H9 (cell line): ENCODE measurements around the gene NR1D1. TPM values are rescaled to one million over a fixed set of nuclear protein-coding genes. Genes with fewer than 3 reads are reported as not detected.
A peak's percentile ranks its signal among the peaks of the same experiment; 100 is the strongest.

Source experiments
- DNase-seq: peaks from one replicate; pipeline ENCODE4 v3.0.0-alpha.2; 2017
- H2AFZ ChIP-seq: one replicate; pipeline ENCODE4 v1.6.1; 2013; ENCODE audit warnings: mild to moderate bottlenecking, low read length, control low read depth, moderate library complexity
- H2AK5ac ChIP-seq: 2 replicates; pipeline ENCODE4 v1.6.1; 2013; ENCODE audit warnings: low read length, control low read depth, mixed read lengths; ENCODE audit not compliant: insufficient read length
- H2BK120ac ChIP-seq: one replicate; pipeline ENCODE4 v1.6.1; 2013; ENCODE audit warnings: low read depth, mild to moderate bottlenecking, low read length, control low read depth, inconsistent platforms; ENCODE audit not compliant: poor library complexity, severe bottlenecking
- H2BK12ac ChIP-seq: 2 replicates; pipeline ENCODE4 v1.6.1; 2013; ENCODE audit warnings: low read length, control low read depth, mixed read lengths, low read depth; ENCODE audit not compliant: insufficient read length
- H2BK15ac ChIP-seq: 2 replicates; pipeline ENCODE4 v1.6.1; 2013; ENCODE audit warnings: low read depth, low read length, control low read depth
- H2BK20ac ChIP-seq: one replicate; pipeline ENCODE4 v1.6.1; 2013; ENCODE audit warnings: low read depth, mild to moderate bottlenecking, low read length, control low read depth, inconsistent platforms; ENCODE audit not compliant: poor library complexity, severe bottlenecking
- H2BK5ac ChIP-seq: 2 replicates; pipeline ENCODE4 v1.6.1; 2013; ENCODE audit warnings: low read length, control low read depth, mixed read lengths; ENCODE audit not compliant: insufficient read length
- H3K14ac ChIP-seq: 2 replicates; pipeline ENCODE4 v1.6.1; 2013; ENCODE audit warnings: low read length, control low read depth; ENCODE audit not compliant: insufficient read depth
- H3K18ac ChIP-seq: 2 replicates; pipeline ENCODE4 v1.6.1; 2013; ENCODE audit warnings: low read depth, mild to moderate bottlenecking, mixed read lengths, low read length, control low read depth; ENCODE audit not compliant: insufficient read length
- H3K23ac ChIP-seq: 2 replicates; pipeline ENCODE4 v1.6.1; 2013; ENCODE audit warnings: low read length, control low read depth, mixed read lengths, low read depth; ENCODE audit not compliant: insufficient read length
- H3K23me2 ChIP-seq: 2 replicates; pipeline ENCODE4 v1.6.1; 2013; ENCODE audit warnings: low read depth, mild to moderate bottlenecking, mixed read lengths, low read length, control low read depth; ENCODE audit not compliant: insufficient read length, poor library complexity, severe bottlenecking
- H3K27ac ChIP-seq: 2 replicates; pipeline ENCODE4 v1.5.1; 2013; ENCODE audit warnings: low read length, control low read depth, mixed read lengths, low read depth; ENCODE audit not compliant: insufficient read length
- H3K27me3 ChIP-seq: 2 replicates; pipeline ENCODE4 v1.6.1; 2013; ENCODE audit warnings: low read length, control low read depth, inconsistent platforms; ENCODE audit not compliant: insufficient read depth
- H3K4ac ChIP-seq: 2 replicates; pipeline ENCODE4 v1.6.1; 2013; ENCODE audit warnings: low read depth, mild to moderate bottlenecking, control low read depth, inconsistent platforms, low read length, moderate library complexity
- H3K4me1 ChIP-seq: 2 replicates; pipeline ENCODE4 v1.6.1; 2013; ENCODE audit warnings: low read length, control low read depth, inconsistent platforms; ENCODE audit not compliant: insufficient read depth
- H3K4me2 ChIP-seq: 2 replicates; pipeline ENCODE4 v1.6.1; 2013; ENCODE audit warnings: low read length, control low read depth, mixed read lengths; ENCODE audit not compliant: insufficient read length, insufficient read depth
- H3K56ac ChIP-seq: 2 replicates; pipeline ENCODE4 v1.6.1; 2013; ENCODE audit warnings: low read depth, mild to moderate bottlenecking, mixed read lengths, low read length, control low read depth; ENCODE audit not compliant: insufficient read length
- H3K79me1 ChIP-seq: 2 replicates; pipeline ENCODE4 v1.6.1; 2013; ENCODE audit warnings: low read depth, mild to moderate bottlenecking, moderate library complexity, low read length, control low read depth, inconsistent platforms; ENCODE audit not compliant: insufficient read depth, poor library complexity, severe bottlenecking
- H3K79me2 ChIP-seq: 2 replicates; pipeline ENCODE4 v1.6.1; 2013; ENCODE audit warnings: low read length, control low read depth, inconsistent platforms; ENCODE audit not compliant: insufficient read depth
- H3K9ac ChIP-seq: 2 replicates; pipeline ENCODE4 v1.6.1; 2013; ENCODE audit warnings: low read length, control low read depth, mixed read lengths; ENCODE audit not compliant: insufficient read length; ENCODE audit errors: extremely low read depth
- H3K9me3 ChIP-seq: one replicate; pipeline ENCODE4 v1.6.1; 2013; ENCODE audit warnings: low read depth, low read length, inconsistent platforms; ENCODE audit not compliant: control insufficient read depth
- H3T11ph ChIP-seq: one replicate; pipeline ENCODE4 v1.6.1; 2013; ENCODE audit warnings: mild to moderate bottlenecking, low read length, control low read depth, inconsistent platforms
- H4K20me1 ChIP-seq: one replicate; pipeline ENCODE4 v1.6.1; 2013; ENCODE audit not compliant: control insufficient read depth, insufficient read length, insufficient read depth
- H4K5ac ChIP-seq: 2 replicates; pipeline ENCODE4 v1.6.1; 2013; ENCODE audit warnings: low read depth, mild to moderate bottlenecking, mixed read lengths, low read length, control low read depth; ENCODE audit not compliant: insufficient read length
- H4K8ac ChIP-seq: replicated peaks from 2 replicates; pipeline ENCODE4 v1.6.1; 2013; ENCODE audit warnings: low read length, control low read depth, mixed read lengths, low read depth; ENCODE audit not compliant: insufficient read length
- H4K91ac ChIP-seq: 2 replicates; pipeline ENCODE4 v1.6.1; 2013; ENCODE audit warnings: low read depth, mild to moderate bottlenecking, moderate library complexity, mixed read lengths, low read length, control low read depth; ENCODE audit not compliant: insufficient read length
- H3K27ac Mint-ChIP-seq, 3 experiments: 2 replicates in 2 of 3; 3 replicates in 1 of 3; pipeline ENCODE4 v1.8.0; 2020 to 2021; ENCODE audit warnings: mixed read lengths in 3 of 3, mild to moderate bottlenecking in 1 of 3, moderate library complexity in 1 of 3
- H3K27me3 Mint-ChIP-seq: 2 replicates; pipeline ENCODE4 v1.8.0; 2021; ENCODE audit warnings: low read depth, mild to moderate bottlenecking, moderate library complexity, mixed read lengths
- H3K36me3 Mint-ChIP-seq, 3 experiments: 2 replicates in 2 of 3; 3 replicates in 1 of 3; pipeline ENCODE4 v1.8.0; 2020 to 2021; ENCODE audit warnings: low read depth in 3 of 3, mixed read lengths in 3 of 3; ENCODE audit not compliant: insufficient read depth in 1 of 3
- H3K4me1 Mint-ChIP-seq, 2 experiments: 2 replicates each; pipeline ENCODE4 v1.8.0; 2020; ENCODE audit warnings: mixed read lengths in 2 of 2
- H3K4me3 Mint-ChIP-seq, 2 experiments: 2 replicates in 1 of 2; 3 replicates in 1 of 2; pipeline ENCODE4 v1.8.0; 2020 to 2021; ENCODE audit warnings: mild to moderate bottlenecking in 2 of 2, mixed read lengths in 2 of 2, moderate library complexity in 1 of 2
- H3K9me3 Mint-ChIP-seq, 2 experiments: 2 replicates in 1 of 2; 3 replicates in 1 of 2; pipeline ENCODE4 v1.8.0; 2020; ENCODE audit warnings: mild to moderate bottlenecking in 2 of 2, mixed read lengths in 2 of 2, moderate library complexity in 1 of 2
- CTCF ChIP-seq: fragments of 200-600 bp; sonication (generic); conservative IDR thresholded peaks from 3 replicates; pipeline ENCODE4 v1.8.0; 2021; ENCODE audit warnings: antibody characterized with exemption, mild to moderate bottlenecking
- WGBS: extraction: QIAGEN DNeasy Blood & Tissue Kit; methylation state at CpG from one replicate; pipeline ENCODE4 v1.1.7; 2013; ENCODE audit warnings: missing lambda C conversion rate, low lambda C conversion rate, mixed read lengths; ENCODE audit not compliant: insufficient read length; ENCODE audit errors: extremely low coverage; 5-methylcytosine and 5-hydroxymethylcytosine counted together
- total RNA-seq: library from RNA; stranded (reverse); gene quantifications from 2 replicates; pipeline ENCODE4 v1.2.1, GENCODE V29; 2021

NR1D1 gene
- total RNA-seq, 1 experiment from 2014 or later = 8.6 TPM

GRCh38 chr17:40135817-40136216 is 35.4 kb upstream of the NR1D1 start:
- H3K9me3 Mint-ChIP-seq = no peaks in the 10 kb centered on the region
- no peak overlapping the region for H3K4me3 Mint-ChIP-seq
- no peak overlapping the region for H4K91ac ChIP-seq
- H2BK12ac ChIP-seq = no peak overlapping the region
- TF ChIP-seq CTCF = no peak; the same call in 2 of the 3 replicates
- H3K27me3 ChIP-seq = no peaks in the 10 kb centered on the region
- no peak overlapping the region for H3K18ac ChIP-seq
- peaks cover 43 to 74% (median 61%) of the 10 kb centered on the region in 3 experiments; a peak in 6 of 7 replicates for H3K36me3 Mint-ChIP-seq
- peaks cover 3% of the 10 kb centered on the region for H4K20me1 ChIP-seq
- no CpG with 5 or more reads among the region's 3 CpGs for WGBS
- no peak overlapping the region for H2BK20ac ChIP-seq
- H3K14ac ChIP-seq = no peak overlapping the region
- peak overlapping the region in 2 of 3 experiments; percentile 22 to 49; a peak in 3 of 7 replicates for H3K27ac Mint-ChIP-seq
- H2BK15ac ChIP-seq = no peak overlapping the region
- H3K9ac ChIP-seq = no peak overlapping the region
- H3K23ac ChIP-seq = no peak overlapping the region
- no peaks in the 10 kb centered on the region for H3K27me3 Mint-ChIP-seq
- H3K79me1 ChIP-seq = no peaks in the 10 kb centered on the region
- H3K4me1 Mint-ChIP-seq = peaks cover 6 to 8% of the 10 kb centered on the region in 2 experiments
- no peak overlapping the region for H3K4me2 ChIP-seq
- no peaks in the 10 kb centered on the region for H3K9me3 ChIP-seq
- no peaks in the 10 kb centered on the region for H3K79me2 ChIP-seq
- no peak overlapping the region for H4K8ac ChIP-seq
- H3K4me1 ChIP-seq = no peaks in the 10 kb centered on the region
- DNase-seq = no peak
- no peak overlapping the region for H2AFZ ChIP-seq
- no peak overlapping the region for H3K56ac ChIP-seq
- H3K27ac ChIP-seq = no peak overlapping the region
- no peak overlapping the region for H2BK5ac ChIP-seq
- H4K5ac ChIP-seq = no peak overlapping the region
- H2BK120ac ChIP-seq = no peak overlapping the region
- H3K4ac ChIP-seq = no peak overlapping the region
- H3K23me2 ChIP-seq = peaks cover 5% of the 10 kb centered on the region
- no peak overlapping the region for H3T11ph ChIP-seq
- H2AK5ac ChIP-seq = no peak overlapping the region
